HL-60 (cell line): Measurements from ENCODE around the gene SCAMP5.

Source experiments
- GABPA ChIP-seq: IDR thresholded peaks from 2 replicates; pipeline ENCODE4 v1.6.1; 2012; ENCODE audit warnings: low read depth
- POLR2AphosphoS5 ChIP-seq: IDR thresholded peaks from 2 replicates; pipeline ENCODE4 v1.6.1; 2012; ENCODE audit warnings: low read depth
- TF ChIP-seq, protein P1 (sequence below): IDR thresholded peaks from one replicate; pipeline ENCODE4 v1.5.1; 2011; ENCODE audit warnings: low read length, control low read depth, inconsistent platforms; ENCODE audit not compliant: insufficient read depth

DNA sequence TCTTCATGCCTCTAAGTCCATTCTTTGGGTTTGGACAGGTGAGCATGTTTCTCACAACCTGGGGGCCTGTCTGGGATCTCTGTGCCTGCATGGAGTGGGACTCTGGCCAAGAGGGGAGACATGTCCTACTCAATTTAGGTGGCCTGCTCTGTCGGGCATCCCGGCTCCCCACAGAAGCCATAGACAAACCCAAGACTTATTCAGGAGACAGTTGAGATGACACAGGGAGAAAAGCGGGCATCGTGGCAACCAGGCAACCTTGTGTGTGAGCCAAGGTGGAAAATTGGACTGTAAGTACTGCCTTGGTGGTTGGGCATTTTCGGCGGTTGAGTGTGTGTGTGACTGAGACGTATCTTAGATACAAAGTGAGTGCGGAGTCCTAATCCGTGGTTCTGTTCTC, 68.5 kb downstream of the SCAMP5 start:
- TF ChIP-seq, protein P1, sequence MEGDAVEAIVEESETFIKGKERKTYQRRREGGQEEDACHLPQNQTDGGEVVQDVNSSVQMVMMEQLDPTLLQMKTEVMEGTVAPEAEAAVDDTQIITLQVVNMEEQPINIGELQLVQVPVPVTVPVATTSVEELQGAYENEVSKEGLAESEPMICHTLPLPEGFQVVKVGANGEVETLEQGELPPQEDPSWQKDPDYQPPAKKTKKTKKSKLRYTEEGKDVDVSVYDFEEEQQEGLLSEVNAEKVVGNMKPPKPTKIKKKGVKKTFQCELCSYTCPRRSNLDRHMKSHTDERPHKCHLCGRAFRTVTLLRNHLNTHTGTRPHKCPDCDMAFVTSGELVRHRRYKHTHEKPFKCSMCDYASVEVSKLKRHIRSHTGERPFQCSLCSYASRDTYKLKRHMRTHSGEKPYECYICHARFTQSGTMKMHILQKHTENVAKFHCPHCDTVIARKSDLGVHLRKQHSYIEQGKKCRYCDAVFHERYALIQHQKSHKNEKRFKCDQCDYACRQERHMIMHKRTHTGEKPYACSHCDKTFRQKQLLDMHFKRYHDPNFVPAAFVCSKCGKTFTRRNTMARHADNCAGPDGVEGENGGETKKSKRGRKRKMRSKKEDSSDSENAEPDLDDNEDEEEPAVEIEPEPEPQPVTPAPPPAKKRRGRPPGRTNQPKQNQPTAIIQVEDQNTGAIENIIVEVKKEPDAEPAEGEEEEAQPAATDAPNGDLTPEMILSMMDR: no peak
- TF ChIP-seq POLR2AphosphoS5 (no peak), GABPA (no peak)
